Thoracic aorta (tissue), 2 donors: ENCODE results near the gene GAK. TPM values are rescaled to one million over a fixed set of nuclear protein-coding genes. Genes with fewer than 3 reads are reported as not detected.
"Not testable (repeated sequence)": the region's sequence is repeated elsewhere in the genome, so short reads cannot be mapped to it uniquely, and the experiment has no call there.

ENCODE experiments used
- ATAC-seq: fragments of 150-250 bp; one replicate; pipeline ENCODE4 v1.8.0; 2017; ENCODE audit warnings: low read depth; ENCODE audit not compliant: insufficient number of reproducible peaks, low FRiP score
- DNase-seq: peaks from one replicate; pipeline ENCODE4 v3.0.0-alpha.2; 2020; ENCODE audit warnings: low spot score
- H3K27ac ChIP-seq, 2 donors: fragments of 200-600 bp; sonication (generic); 1 replicate in 1 of 2; 2 replicates in 1 of 2; pipeline ENCODE4 v1.5.1; 2016; ENCODE audit warnings: mild to moderate bottlenecking in 2 of 2, moderate library complexity in 2 of 2
- H3K27me3 ChIP-seq: fragments of 200-600 bp; sonication (generic); replicated peaks from 2 replicates; pipeline ENCODE4 v1.6.0; 2016; ENCODE audit warnings: mild to moderate bottlenecking; ENCODE audit not compliant: insufficient read depth
- H3K36me3 ChIP-seq: fragments of 200-600 bp; sonication (generic); one replicate; pipeline ENCODE4 v1.5.1; 2016
- H3K4me1 ChIP-seq, 2 donors: fragments of 200-600 bp; sonication (generic); 1 replicate in 1 of 2; 2 replicates in 1 of 2; pipeline versions ENCODE4 v1.5.1 to v1.6.0; 2016; ENCODE audit warnings: low read depth in 2 of 2, mild to moderate bottlenecking in 1 of 2; ENCODE audit not compliant: control insufficient read depth in 1 of 2
- H3K4me3 ChIP-seq: fragments of 200-600 bp; sonication (generic); 2 replicates; pipeline ENCODE4 v1.5.1; 2016; ENCODE audit warnings: mild to moderate bottlenecking
- H3K9me3 ChIP-seq: fragments of 200-600 bp; sonication (generic); 2 replicates; pipeline ENCODE4 v1.5.1; 2016
- CTCF ChIP-seq: fragments of 200-600 bp; sonication (generic); IDR thresholded peaks from one replicate; pipeline ENCODE4 v1.5.1; 2019; ENCODE audit warnings: antibody characterized with exemption
- total RNA-seq, 2 donors: library from RNA; depleted of rRNA; stranded (reverse); fragments of >200 nt; gene quantifications; one replicate each; pipeline versions ENCODE4 v1.1.0 to v1.2.3, GENCODE V29; 2016

The GAK gene
- total RNA-seq, 2 donors from 2014 or later, result 111 to 170 TPM

GRCh38 chr4:925771-926500 is 6.2 kb downstream of the GAK start:
- H3K27ac ChIP-seq, result no peak overlapping the region
- no peaks in the 10 kb centered on the region for H3K36me3 ChIP-seq
- no peaks in the 10 kb centered on the region for H3K27me3 ChIP-seq
- no peaks in the 10 kb centered on the region for H3K9me3 ChIP-seq
- ATAC-seq, result no peak
- no peak overlapping the region for H3K4me3 ChIP-seq
- H3K4me1 ChIP-seq, result peaks cover 23 to 33% of the 10 kb centered on the region in 2 donors
- DNase-seq, result no peak
- TF ChIP-seq CTCF, result no peak

GRCh38 chr4:925171-925570 is 6.9 kb downstream of the GAK start:
- H3K36me3 ChIP-seq, result no peaks in the 10 kb centered on the region
- no peak overlapping the region for H3K27ac ChIP-seq
- no peaks in the 10 kb centered on the region for H3K9me3 ChIP-seq
- H3K27me3 ChIP-seq, result no peaks in the 10 kb centered on the region
- H3K4me3 ChIP-seq, result no peak overlapping the region
- peaks cover 15 to 25% of the 10 kb centered on the region in 2 donors for H3K4me1 ChIP-seq
- DNase-seq, result no peak
- ATAC-seq, result no peak
- no peak for TF ChIP-seq CTCF

- H3K4me3 ChIP-seq, result no peak overlapping the region
- ATAC-seq (no peak), DNase-seq (no peak)
- no peaks in the 10 kb centered on the region for H3K36me3 ChIP-seq
- TF ChIP-seq CTCF, result no peak
- no peaks in the 10 kb centered on the region for H3K9me3 ChIP-seq
- peaks cover 12 to 24% of the 10 kb centered on the region in 2 donors for H3K4me1 ChIP-seq
- no peak overlapping the region for H3K27ac ChIP-seq
- H3K27me3 ChIP-seq, result no peaks in the 10 kb centered on the region
Measured at GRCh38 chr4:924107-925096, 7.7 kb downstream of the GAK start.

- ATAC-seq, result no peak
- no peak overlapping the region for H3K4me3 ChIP-seq
- no peaks in the 10 kb centered on the region for H3K36me3 ChIP-seq
- no peaks in the 10 kb centered on the region for H3K27me3 ChIP-seq
- no peak for DNase-seq
- H3K4me1 ChIP-seq, result peaks cover 9 to 16% of the 10 kb centered on the region in 2 donors
- H3K9me3 ChIP-seq, result no peaks in the 10 kb centered on the region
- no peak for TF ChIP-seq CTCF
- H3K27ac ChIP-seq, result no peak overlapping the region
Measured at GRCh38 chr4:921830-922331, 10.2 kb downstream of the GAK start.

GRCh38 chr4:919004-919680 is 13.0 kb downstream of the GAK start:
- H3K4me1 ChIP-seq, ATAC-seq, DNase-seq, H3K4me3 ChIP-seq, H3K27ac ChIP-seq, H3K36me3 ChIP-seq, H3K27me3 ChIP-seq, H3K9me3 ChIP-seq: not testable (repeated sequence)

GRCh38 chr4:918591-918990 is 13.5 kb downstream of the GAK start:
- not testable (repeated sequence) for H3K4me3 ChIP-seq, H3K27ac ChIP-seq, H3K4me1 ChIP-seq, ATAC-seq, H3K27me3 ChIP-seq, DNase-seq, H3K36me3 ChIP-seq, H3K9me3 ChIP-seq
